H9 (cell line): ENCODE results near the gene VPREB1. TPM values are rescaled to one million over a fixed set of nuclear protein-coding genes. Genes with fewer than 3 reads are reported as not detected.

Experiments
- DNase-seq: peaks from one replicate; pipeline ENCODE4 v3.0.0-alpha.2; 2017
- H2AFZ ChIP-seq: one replicate; pipeline ENCODE4 v1.6.1; 2013; ENCODE audit warnings: mild to moderate bottlenecking, low read length, control low read depth, moderate library complexity
- H2AK5ac ChIP-seq: 2 replicates; pipeline ENCODE4 v1.6.1; 2013; ENCODE audit warnings: low read length, control low read depth, mixed read lengths; ENCODE audit not compliant: insufficient read length
- H2BK120ac ChIP-seq: one replicate; pipeline ENCODE4 v1.6.1; 2013; ENCODE audit warnings: low read depth, mild to moderate bottlenecking, low read length, control low read depth, inconsistent platforms; ENCODE audit not compliant: poor library complexity, severe bottlenecking
- H2BK12ac ChIP-seq: 2 replicates; pipeline ENCODE4 v1.6.1; 2013; ENCODE audit warnings: low read length, control low read depth, mixed read lengths, low read depth; ENCODE audit not compliant: insufficient read length
- H2BK15ac ChIP-seq: 2 replicates; pipeline ENCODE4 v1.6.1; 2013; ENCODE audit warnings: low read depth, low read length, control low read depth
- H2BK20ac ChIP-seq: one replicate; pipeline ENCODE4 v1.6.1; 2013; ENCODE audit warnings: low read depth, mild to moderate bottlenecking, low read length, control low read depth, inconsistent platforms; ENCODE audit not compliant: poor library complexity, severe bottlenecking
- H2BK5ac ChIP-seq: 2 replicates; pipeline ENCODE4 v1.6.1; 2013; ENCODE audit warnings: low read length, control low read depth, mixed read lengths; ENCODE audit not compliant: insufficient read length
- H3K14ac ChIP-seq: 2 replicates; pipeline ENCODE4 v1.6.1; 2013; ENCODE audit warnings: low read length, control low read depth; ENCODE audit not compliant: insufficient read depth
- H3K18ac ChIP-seq: 2 replicates; pipeline ENCODE4 v1.6.1; 2013; ENCODE audit warnings: low read depth, mild to moderate bottlenecking, mixed read lengths, low read length, control low read depth; ENCODE audit not compliant: insufficient read length
- H3K23ac ChIP-seq: 2 replicates; pipeline ENCODE4 v1.6.1; 2013; ENCODE audit warnings: low read length, control low read depth, mixed read lengths, low read depth; ENCODE audit not compliant: insufficient read length
- H3K23me2 ChIP-seq: 2 replicates; pipeline ENCODE4 v1.6.1; 2013; ENCODE audit warnings: low read depth, mild to moderate bottlenecking, mixed read lengths, low read length, control low read depth; ENCODE audit not compliant: insufficient read length, poor library complexity, severe bottlenecking
- H3K27ac ChIP-seq: 2 replicates; pipeline ENCODE4 v1.5.1; 2013; ENCODE audit warnings: low read length, control low read depth, mixed read lengths, low read depth; ENCODE audit not compliant: insufficient read length
- H3K27me3 ChIP-seq: 2 replicates; pipeline ENCODE4 v1.6.1; 2013; ENCODE audit warnings: low read length, control low read depth, inconsistent platforms; ENCODE audit not compliant: insufficient read depth
- H3K4ac ChIP-seq: 2 replicates; pipeline ENCODE4 v1.6.1; 2013; ENCODE audit warnings: low read depth, mild to moderate bottlenecking, control low read depth, inconsistent platforms, low read length, moderate library complexity
- H3K4me1 ChIP-seq: 2 replicates; pipeline ENCODE4 v1.6.1; 2013; ENCODE audit warnings: low read length, control low read depth, inconsistent platforms; ENCODE audit not compliant: insufficient read depth
- H3K4me2 ChIP-seq: 2 replicates; pipeline ENCODE4 v1.6.1; 2013; ENCODE audit warnings: low read length, control low read depth, mixed read lengths; ENCODE audit not compliant: insufficient read length, insufficient read depth
- H3K56ac ChIP-seq: 2 replicates; pipeline ENCODE4 v1.6.1; 2013; ENCODE audit warnings: low read depth, mild to moderate bottlenecking, mixed read lengths, low read length, control low read depth; ENCODE audit not compliant: insufficient read length
- H3K79me1 ChIP-seq: 2 replicates; pipeline ENCODE4 v1.6.1; 2013; ENCODE audit warnings: low read depth, mild to moderate bottlenecking, moderate library complexity, low read length, control low read depth, inconsistent platforms; ENCODE audit not compliant: insufficient read depth, poor library complexity, severe bottlenecking
- H3K79me2 ChIP-seq: 2 replicates; pipeline ENCODE4 v1.6.1; 2013; ENCODE audit warnings: low read length, control low read depth, inconsistent platforms; ENCODE audit not compliant: insufficient read depth
- H3K9ac ChIP-seq: 2 replicates; pipeline ENCODE4 v1.6.1; 2013; ENCODE audit warnings: low read length, control low read depth, mixed read lengths; ENCODE audit not compliant: insufficient read length; ENCODE audit errors: extremely low read depth
- H3K9me3 ChIP-seq: one replicate; pipeline ENCODE4 v1.6.1; 2013; ENCODE audit warnings: low read depth, low read length, inconsistent platforms; ENCODE audit not compliant: control insufficient read depth
- H3T11ph ChIP-seq: one replicate; pipeline ENCODE4 v1.6.1; 2013; ENCODE audit warnings: mild to moderate bottlenecking, low read length, control low read depth, inconsistent platforms
- H4K20me1 ChIP-seq: one replicate; pipeline ENCODE4 v1.6.1; 2013; ENCODE audit not compliant: control insufficient read depth, insufficient read length, insufficient read depth
- H4K5ac ChIP-seq: 2 replicates; pipeline ENCODE4 v1.6.1; 2013; ENCODE audit warnings: low read depth, mild to moderate bottlenecking, mixed read lengths, low read length, control low read depth; ENCODE audit not compliant: insufficient read length
- H4K8ac ChIP-seq: replicated peaks from 2 replicates; pipeline ENCODE4 v1.6.1; 2013; ENCODE audit warnings: low read length, control low read depth, mixed read lengths, low read depth; ENCODE audit not compliant: insufficient read length
- H4K91ac ChIP-seq: 2 replicates; pipeline ENCODE4 v1.6.1; 2013; ENCODE audit warnings: low read depth, mild to moderate bottlenecking, moderate library complexity, mixed read lengths, low read length, control low read depth; ENCODE audit not compliant: insufficient read length
- H3K27ac Mint-ChIP-seq, 3 experiments: 2 replicates in 2 of 3; 3 replicates in 1 of 3; pipeline ENCODE4 v1.8.0; 2020 to 2021; ENCODE audit warnings: mixed read lengths in 3 of 3, mild to moderate bottlenecking in 1 of 3, moderate library complexity in 1 of 3
- H3K27me3 Mint-ChIP-seq: 2 replicates; pipeline ENCODE4 v1.8.0; 2021; ENCODE audit warnings: low read depth, mild to moderate bottlenecking, moderate library complexity, mixed read lengths
- H3K36me3 Mint-ChIP-seq, 3 experiments: 2 replicates in 2 of 3; 3 replicates in 1 of 3; pipeline ENCODE4 v1.8.0; 2020 to 2021; ENCODE audit warnings: low read depth in 3 of 3, mixed read lengths in 3 of 3; ENCODE audit not compliant: insufficient read depth in 1 of 3
- H3K4me1 Mint-ChIP-seq, 2 experiments: 2 replicates each; pipeline ENCODE4 v1.8.0; 2020; ENCODE audit warnings: mixed read lengths in 2 of 2
- H3K4me3 Mint-ChIP-seq, 2 experiments: 2 replicates in 1 of 2; 3 replicates in 1 of 2; pipeline ENCODE4 v1.8.0; 2020 to 2021; ENCODE audit warnings: mild to moderate bottlenecking in 2 of 2, mixed read lengths in 2 of 2, moderate library complexity in 1 of 2
- H3K9me3 Mint-ChIP-seq, 2 experiments: 2 replicates in 1 of 2; 3 replicates in 1 of 2; pipeline ENCODE4 v1.8.0; 2020; ENCODE audit warnings: mild to moderate bottlenecking in 2 of 2, mixed read lengths in 2 of 2, moderate library complexity in 1 of 2
- WGBS: extraction: QIAGEN DNeasy Blood & Tissue Kit; methylation state at CpG from one replicate; pipeline ENCODE4 v1.1.7; 2013; ENCODE audit warnings: missing lambda C conversion rate, low lambda C conversion rate, mixed read lengths; ENCODE audit not compliant: insufficient read length; ENCODE audit errors: extremely low coverage; 5-methylcytosine and 5-hydroxymethylcytosine counted together
- total RNA-seq: library from RNA; stranded (reverse); gene quantifications from 2 replicates; pipeline ENCODE4 v1.2.1, GENCODE V29; 2021
- TF ChIP-seq, protein P1 (sequence below): fragments of 200-600 bp; sonication (generic); conservative IDR thresholded peaks from 3 replicates; pipeline ENCODE4 v1.8.0; 2021; ENCODE audit warnings: antibody characterized with exemption, mild to moderate bottlenecking

VPREB1 gene
- total RNA-seq, 1 experiment from 2014 or later = not detected

DNA sequence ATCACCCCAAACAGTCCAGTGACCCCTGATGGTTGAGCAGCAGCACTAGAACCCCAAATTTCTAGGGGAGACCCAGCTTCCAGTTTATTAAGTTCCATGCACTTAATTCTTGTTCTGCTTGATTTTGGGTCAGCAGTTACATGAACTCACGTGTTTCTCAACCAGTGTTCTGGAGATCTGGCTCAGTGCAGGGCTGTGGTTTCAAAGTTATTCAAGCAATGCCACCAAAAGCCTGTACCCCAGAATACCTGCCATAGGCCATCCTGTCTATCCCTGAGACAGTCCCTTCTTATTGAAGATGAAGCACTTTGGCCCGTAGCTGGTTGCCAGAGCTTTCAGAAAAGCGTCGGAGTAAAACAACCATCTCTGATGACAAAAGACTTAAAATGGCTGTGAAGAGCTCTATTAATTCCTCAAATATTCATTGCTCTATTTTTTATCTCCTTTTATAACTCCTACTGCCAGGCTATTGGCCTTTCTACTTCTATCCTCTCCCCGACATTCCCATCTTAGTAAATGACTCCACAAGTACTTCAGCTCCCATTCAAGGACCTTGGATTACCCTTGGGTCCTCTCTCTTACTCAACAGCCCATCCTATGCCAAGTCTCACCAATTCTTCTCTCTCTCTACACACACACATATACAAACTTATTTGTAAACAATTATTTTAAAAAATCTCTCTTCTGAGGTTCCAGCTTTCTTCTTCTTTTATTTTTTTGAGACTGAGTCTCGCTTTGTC lies 18.0 kb upstream of the VPREB1 start:
- Mint-ChIP-seq H3K27ac (no peak overlapping the region), H3K4me3 (no peak overlapping the region), H3K36me3 (no peaks in the 10 kb centered on the region), H3K4me1 (no peaks in the 10 kb centered on the region), H3K27me3 (peaks cover 84% of the 10 kb centered on the region), H3K9me3 (no peaks in the 10 kb centered on the region; a peak in 1 of 5 replicates)
- H2BK120ac ChIP-seq = no peak overlapping the region
- no peak overlapping the region for H3K18ac ChIP-seq
- no peaks in the 10 kb centered on the region for H3K9me3 ChIP-seq
- H2BK15ac ChIP-seq = no peak overlapping the region
- H2BK5ac ChIP-seq = no peak overlapping the region
- DNase-seq = no peak
- H3K79me2 ChIP-seq = no peaks in the 10 kb centered on the region
- no peaks in the 10 kb centered on the region for H4K20me1 ChIP-seq
- no peak overlapping the region for H4K91ac ChIP-seq
- H2AK5ac ChIP-seq = no peak overlapping the region
- no peak overlapping the region for H3K4ac ChIP-seq
- no peak overlapping the region for H3K56ac ChIP-seq
- TF ChIP-seq, protein P1, sequence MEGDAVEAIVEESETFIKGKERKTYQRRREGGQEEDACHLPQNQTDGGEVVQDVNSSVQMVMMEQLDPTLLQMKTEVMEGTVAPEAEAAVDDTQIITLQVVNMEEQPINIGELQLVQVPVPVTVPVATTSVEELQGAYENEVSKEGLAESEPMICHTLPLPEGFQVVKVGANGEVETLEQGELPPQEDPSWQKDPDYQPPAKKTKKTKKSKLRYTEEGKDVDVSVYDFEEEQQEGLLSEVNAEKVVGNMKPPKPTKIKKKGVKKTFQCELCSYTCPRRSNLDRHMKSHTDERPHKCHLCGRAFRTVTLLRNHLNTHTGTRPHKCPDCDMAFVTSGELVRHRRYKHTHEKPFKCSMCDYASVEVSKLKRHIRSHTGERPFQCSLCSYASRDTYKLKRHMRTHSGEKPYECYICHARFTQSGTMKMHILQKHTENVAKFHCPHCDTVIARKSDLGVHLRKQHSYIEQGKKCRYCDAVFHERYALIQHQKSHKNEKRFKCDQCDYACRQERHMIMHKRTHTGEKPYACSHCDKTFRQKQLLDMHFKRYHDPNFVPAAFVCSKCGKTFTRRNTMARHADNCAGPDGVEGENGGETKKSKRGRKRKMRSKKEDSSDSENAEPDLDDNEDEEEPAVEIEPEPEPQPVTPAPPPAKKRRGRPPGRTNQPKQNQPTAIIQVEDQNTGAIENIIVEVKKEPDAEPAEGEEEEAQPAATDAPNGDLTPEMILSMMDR = no peak
- no peak overlapping the region for H3K14ac ChIP-seq
- no peak overlapping the region for H3K27ac ChIP-seq
- H3K4me1 ChIP-seq = no peaks in the 10 kb centered on the region
- H3K23ac ChIP-seq = no peak overlapping the region
- no peak overlapping the region for H3K9ac ChIP-seq
- H2BK12ac ChIP-seq = no peak overlapping the region
- H3K23me2 ChIP-seq = no peaks in the 10 kb centered on the region
- peaks cover 66% of the 10 kb centered on the region for H3K27me3 ChIP-seq
- no peak overlapping the region for H2BK20ac ChIP-seq
- no peaks in the 10 kb centered on the region for H3K79me1 ChIP-seq
- H4K5ac ChIP-seq = no peak overlapping the region
- H3K4me2 ChIP-seq = no peak overlapping the region
- no CpG with 5 or more reads among the region's 6 CpGs for whole genome bisulfite sequencing
- H3T11ph ChIP-seq = no peak overlapping the region
- H4K8ac ChIP-seq = no peak overlapping the region
- no peak overlapping the region for H2AFZ ChIP-seq
